T-helper 17 cell (primary cell): ENCODE results near the gene HMGCLL1. TPM values are rescaled to one million over a fixed set of nuclear protein-coding genes. Genes with fewer than 3 reads are reported as not detected.

Source experiments
- ATAC-seq: fragments of 150-1000 bp; cut with Tn5 transposase; 2 replicates; pipeline ENCODE4 v1.10.0; 2021; ENCODE audit warnings: mild to moderate bottlenecking, moderate library complexity
- DNase-seq, 3 donors: peaks; one replicate each; pipeline versions ENCODE4 v3.0.0 to v3.0.0-alpha.2; 2020 to 2021
- H3K9me3 ChIP-seq: one replicate; pipeline ENCODE4 v1.7.0; 2013; ENCODE audit warnings: low read length, mild to moderate bottlenecking; ENCODE audit not compliant: control insufficient read depth, poor library complexity, severe bottlenecking
- H3K27ac Mint-ChIP-seq: one replicate; pipeline ENCODE4 v1.8.0; 2022; ENCODE audit warnings: mild to moderate bottlenecking, moderate library complexity, mixed read lengths
- H3K27me3 Mint-ChIP-seq: one replicate; pipeline ENCODE4 v1.8.0; 2022; ENCODE audit warnings: mixed read lengths
- H3K36me3 Mint-ChIP-seq: one replicate; pipeline ENCODE4 v1.8.0; 2022; ENCODE audit warnings: low read depth, mixed read lengths
- H3K4me1 Mint-ChIP-seq: one replicate; pipeline ENCODE4 v1.8.0; 2022; ENCODE audit warnings: mild to moderate bottlenecking, mixed read lengths
- H3K4me3 Mint-ChIP-seq: one replicate; pipeline ENCODE4 v1.8.0; 2022; ENCODE audit warnings: mild to moderate bottlenecking, moderate library complexity, mixed read lengths
- total RNA-seq, 4 donors: library from RNA in 2 of 4; stranded (reverse) in 2 of 4; gene quantifications; one replicate each; pipeline ENCODE4 v1.2.3 and lab custom pipeline; 2022 to 2026

The HMGCLL1 gene
- total RNA-seq, 2 donors from 2014 or later = not detected

GRCh38 chr6:55566036-55566710, 12.8 kb downstream of the HMGCLL1 start:
- no peak overlapping the region for H3K27ac Mint-ChIP-seq
- ATAC-seq (no peak), DNase-seq (no peak)
- no peaks in the 10 kb centered on the region for H3K4me1 Mint-ChIP-seq
- H3K27me3 Mint-ChIP-seq = no peaks in the 10 kb centered on the region
- no peak overlapping the region for H3K4me3 Mint-ChIP-seq
- H3K36me3 Mint-ChIP-seq = no peaks in the 10 kb centered on the region
- H3K9me3 ChIP-seq = no peaks in the 10 kb centered on the region

GRCh38 chr6:55562318-55562717, 16.7 kb downstream of the HMGCLL1 start:
- ATAC-seq (no peak), DNase-seq (no peak)
- H3K9me3 ChIP-seq = peaks cover 2% of the 10 kb centered on the region
- no peaks in the 10 kb centered on the region for H3K36me3 Mint-ChIP-seq
- H3K4me3 Mint-ChIP-seq = no peak overlapping the region
- H3K27me3 Mint-ChIP-seq = no peaks in the 10 kb centered on the region
- H3K4me1 Mint-ChIP-seq = no peaks in the 10 kb centered on the region
- H3K27ac Mint-ChIP-seq = no peak overlapping the region

GRCh38 chr6:55560290-55560885, 18.6 kb downstream of the HMGCLL1 start:
- Mint-ChIP-seq H3K27me3 (no peaks in the 10 kb centered on the region), H3K4me3 (no peak overlapping the region), H3K27ac (no peak overlapping the region), H3K4me1 (no peaks in the 10 kb centered on the region), H3K36me3 (no peaks in the 10 kb centered on the region)
- ATAC-seq (no peak), DNase-seq (no peak)
- H3K9me3 ChIP-seq = peaks cover 2% of the 10 kb centered on the region

- no peaks in the 10 kb centered on the region for H3K27me3 Mint-ChIP-seq
- H3K36me3 Mint-ChIP-seq = no peaks in the 10 kb centered on the region
- no peaks in the 10 kb centered on the region for H3K4me1 Mint-ChIP-seq
- H3K4me3 Mint-ChIP-seq = no peak overlapping the region
- no peak for ATAC-seq
- DNase-seq = no peak
- H3K9me3 ChIP-seq = peaks cover 2% of the 10 kb centered on the region
- H3K27ac Mint-ChIP-seq = no peak overlapping the region
These were observed 21.8 kb downstream of the HMGCLL1 start for GRCh38 chr6:55557146-55557545.

- Mint-ChIP-seq H3K4me1 (no peaks in the 10 kb centered on the region), H3K36me3 (no peaks in the 10 kb centered on the region), H3K27me3 (no peaks in the 10 kb centered on the region), H3K27ac (no peak overlapping the region), H3K4me3 (no peak overlapping the region)
- no peaks in the 10 kb centered on the region for H3K9me3 ChIP-seq
- no peak for ATAC-seq
- no peak for DNase-seq
These were observed 33.2 kb downstream of the HMGCLL1 start for GRCh38 chr6:55545791-55546190.

- no peaks in the 10 kb centered on the region for H3K9me3 ChIP-seq
- Mint-ChIP-seq H3K27me3 (no peaks in the 10 kb centered on the region), H3K4me1 (no peaks in the 10 kb centered on the region), H3K36me3 (no peaks in the 10 kb centered on the region), H3K4me3 (no peak overlapping the region), H3K27ac (no peak overlapping the region)
- DNase-seq (no peak), ATAC-seq (no peak)
These were observed 35.2 kb downstream of the HMGCLL1 start for GRCh38 chr6:55543633-55544309.

- H3K27ac Mint-ChIP-seq = no peak overlapping the region
These were observed 38.0 kb downstream of the HMGCLL1 start for GRCh38 chr6:55541024-55541423.

GRCh38 chr6:55536391-55536956, 42.5 kb downstream of the HMGCLL1 start:
- H3K27me3 Mint-ChIP-seq = no peaks in the 10 kb centered on the region
- no peak overlapping the region for H3K27ac Mint-ChIP-seq
- no peaks in the 10 kb centered on the region for H3K36me3 Mint-ChIP-seq
- H3K9me3 ChIP-seq = no peaks in the 10 kb centered on the region
- ATAC-seq = no peak
- no peak overlapping the region for H3K4me3 Mint-ChIP-seq
- DNase-seq = no peak
- H3K4me1 Mint-ChIP-seq = no peaks in the 10 kb centered on the region

More at GRCh38 chr6:55541024-55541423, 38.0 kb downstream of the HMGCLL1 start:
- DNase-seq = no peak
- H3K9me3 ChIP-seq = no peaks in the 10 kb centered on the region
- Mint-ChIP-seq H3K36me3 (no peaks in the 10 kb centered on the region), H3K27me3 (no peaks in the 10 kb centered on the region), H3K4me3 (no peak overlapping the region), H3K4me1 (no peaks in the 10 kb centered on the region)
- no peak for ATAC-seq

- no peaks in the 10 kb centered on the region for H3K36me3 Mint-ChIP-seq
These were observed 47.5 kb downstream of the HMGCLL1 start for GRCh38 chr6:55531496-55531895.

GRCh38 chr6:55530931-55531330, 48.1 kb downstream of the HMGCLL1 start:
- no peak for ATAC-seq
- Mint-ChIP-seq H3K27ac (no peak overlapping the region), H3K4me1 (no peaks in the 10 kb centered on the region)

More at GRCh38 chr6:55531496-55531895, 47.5 kb downstream of the HMGCLL1 start:
- H3K27ac Mint-ChIP-seq = no peak overlapping the region
- no peak for DNase-seq
- H3K9me3 ChIP-seq = no peaks in the 10 kb centered on the region
- no peak overlapping the region for H3K4me3 Mint-ChIP-seq
- H3K4me1 Mint-ChIP-seq = no peaks in the 10 kb centered on the region
- ATAC-seq = no peak
- no peaks in the 10 kb centered on the region for H3K27me3 Mint-ChIP-seq

GRCh38 chr6:55528624-55529023, 50.4 kb downstream of the HMGCLL1 start:
- no peaks in the 10 kb centered on the region for H3K27me3 Mint-ChIP-seq
- no peak overlapping the region for H3K27ac Mint-ChIP-seq
- no peaks in the 10 kb centered on the region for H3K36me3 Mint-ChIP-seq
- no peak overlapping the region for H3K4me3 Mint-ChIP-seq
- no peaks in the 10 kb centered on the region for H3K4me1 Mint-ChIP-seq
- no peaks in the 10 kb centered on the region for H3K9me3 ChIP-seq
- DNase-seq = no peak
- no peak for ATAC-seq

More at GRCh38 chr6:55530931-55531330, 48.1 kb downstream of the HMGCLL1 start:
- no peak overlapping the region for H3K4me3 Mint-ChIP-seq
- no peaks in the 10 kb centered on the region for H3K9me3 ChIP-seq
- no peak for DNase-seq
- H3K27me3 Mint-ChIP-seq = no peaks in the 10 kb centered on the region
- no peaks in the 10 kb centered on the region for H3K36me3 Mint-ChIP-seq

- DNase-seq (no peak), ATAC-seq (no peak)
- no peaks in the 10 kb centered on the region for H3K9me3 ChIP-seq
- Mint-ChIP-seq H3K4me1 (no peaks in the 10 kb centered on the region), H3K27ac (no peak overlapping the region), H3K4me3 (no peak overlapping the region), H3K27me3 (no peaks in the 10 kb centered on the region), H3K36me3 (no peaks in the 10 kb centered on the region)
These were observed 54.6 kb downstream of the HMGCLL1 start for GRCh38 chr6:55524441-55524840.

GRCh38 chr6:55518529-55519060, 60.4 kb downstream of the HMGCLL1 start:
- no peaks in the 10 kb centered on the region for H3K9me3 ChIP-seq
- Mint-ChIP-seq H3K4me1 (no peaks in the 10 kb centered on the region), H3K27me3 (no peaks in the 10 kb centered on the region), H3K36me3 (no peaks in the 10 kb centered on the region), H3K4me3 (no peak overlapping the region), H3K27ac (no peak overlapping the region)
- no peak for DNase-seq
- ATAC-seq = no peak
